A673 (cell line): ENCODE data around the gene NCOA3. TPM values are rescaled to one million over a fixed set of nuclear protein-coding genes. Genes with fewer than 3 reads are reported as not detected.

Experiments used
- BruUV-seq: library from RNA; stranded (reverse); fragments of 400-500 nt; replicated peaks from 2 replicates; lab custom pipeline; 2021; lab: Mats Ljungman, UMichigan
- CTCF ChIA-PET: fragments of 300-600 bp; sonication (Branson Sonifier 250); formaldehyde crosslinking; loops from one replicate; lab custom pipeline; 2022; ENCODE audit warnings: antibody characterized with exemption; lab: Charles Lee
- POLR2A ChIA-PET: fragments of 300-600 bp; sonication (Branson Sonifier 250); formaldehyde crosslinking; loops from one replicate; lab custom pipeline; 2022; ENCODE audit warnings: antibody characterized with exemption; ENCODE audit not compliant: low non-redundant PET; lab: Charles Lee
- DNase-seq: peaks from one replicate; pipeline ENCODE4 v3.0.0-alpha.2; 2015; ENCODE audit warnings: low spot score
- H3K27ac ChIP-seq: fragments of 200-600 bp; sonication (generic); 2 replicates; pipeline ENCODE4 v1.5.1; 2016; ENCODE audit warnings: mixed run types, low read depth, mild to moderate bottlenecking, mixed read lengths, antibody characterized with exemption, low read length; ENCODE audit not compliant: poor library complexity, severe bottlenecking
- H3K27me3 ChIP-seq: fragments of 200-600 bp; sonication (generic); replicated peaks from 2 replicates; pipeline ENCODE4 v1.6.1; 2017; ENCODE audit warnings: mixed run types, low read depth, mild to moderate bottlenecking, mixed read lengths, antibody characterized with exemption, low read length; ENCODE audit not compliant: insufficient read depth, poor library complexity
- H3K36me3 ChIP-seq: fragments of 200-600 bp; sonication (generic); 2 replicates; pipeline ENCODE4 v1.6.1; 2016; ENCODE audit warnings: mixed run types, mild to moderate bottlenecking, mixed read lengths, antibody characterized with exemption, low read length; ENCODE audit not compliant: insufficient read depth, poor library complexity, severe bottlenecking
- H3K4me1 ChIP-seq: fragments of 200-600 bp; sonication (generic); 2 replicates; pipeline ENCODE4 v1.6.1; 2017; ENCODE audit warnings: mixed run types, mild to moderate bottlenecking, mixed read lengths, antibody characterized with exemption, low read length; ENCODE audit not compliant: insufficient read depth, poor library complexity, severe bottlenecking
- H3K4me3 ChIP-seq: fragments of 200-600 bp; sonication (generic); 2 replicates; pipeline ENCODE4 v1.5.1; 2016; ENCODE audit warnings: low read depth, mixed run types, mild to moderate bottlenecking, mixed read lengths, low read length; ENCODE audit not compliant: poor library complexity, severe bottlenecking
- H3K9me3 ChIP-seq: fragments of 200-600 bp; sonication (generic); 2 replicates; pipeline ENCODE4 v1.6.1; 2016; ENCODE audit warnings: mixed run types, low read depth, mild to moderate bottlenecking, mixed read lengths, antibody characterized with exemption, low read length; ENCODE audit not compliant: poor library complexity, severe bottlenecking
- EZH2 ChIP-seq: fragments of 200-600 bp; sonication (generic); IDR thresholded peaks from 2 replicates; pipeline ENCODE4 v1.6.1; 2017; ENCODE audit warnings: borderline replicate concordance, low read depth, mild to moderate bottlenecking, mixed read lengths, antibody characterized with exemption, low read length; ENCODE audit not compliant: poor library complexity, severe bottlenecking
- intact Hi-C: fragments of 100-400 bp; cut with micrococcal nuclease; formaldehyde crosslinking; loops from one replicate; pipeline ENCODE4 v1.10.0; 2022; ENCODE audit not compliant: unreplicated experiment
- total RNA-seq: library from RNA; stranded (reverse); gene quantifications from 2 replicates; pipeline ENCODE4 v1.2.3, GENCODE V29; 2021
- TF ChIP-seq, protein P1 (sequence below): fragments of 300-800, 200-600 bp; sonication (generic); conservative IDR thresholded peaks from 2 replicates; pipeline ENCODE4 v1.5.1; 2017; ENCODE audit warnings: low read depth, mild to moderate bottlenecking, antibody characterized with exemption, low read length, moderate library complexity, mixed read lengths

Gene NCOA3
- total RNA-seq, 1 experiment from 2014 or later, result 26.8 TPM

DNA sequence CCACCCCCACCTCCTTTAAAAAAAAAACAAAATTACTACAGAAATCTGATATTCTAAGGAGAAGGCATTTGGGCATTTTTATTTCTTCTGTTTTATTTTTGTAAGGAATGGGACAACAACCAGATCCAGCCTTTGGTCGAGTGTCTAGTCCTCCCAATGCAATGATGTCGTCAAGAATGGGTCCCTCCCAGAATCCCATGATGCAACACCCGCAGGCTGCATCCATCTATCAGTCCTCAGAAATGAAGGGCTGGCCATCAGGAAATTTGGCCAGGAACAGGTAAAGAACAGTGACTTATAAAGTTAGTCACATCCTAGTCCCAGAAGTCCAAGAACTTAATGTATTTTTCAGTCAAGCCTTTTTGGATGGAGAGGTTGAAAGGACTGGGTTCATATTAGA, 150.6 kb downstream of the NCOA3 start:
- no peak for TF ChIP-seq EZH2
- TF ChIP-seq, protein P1, sequence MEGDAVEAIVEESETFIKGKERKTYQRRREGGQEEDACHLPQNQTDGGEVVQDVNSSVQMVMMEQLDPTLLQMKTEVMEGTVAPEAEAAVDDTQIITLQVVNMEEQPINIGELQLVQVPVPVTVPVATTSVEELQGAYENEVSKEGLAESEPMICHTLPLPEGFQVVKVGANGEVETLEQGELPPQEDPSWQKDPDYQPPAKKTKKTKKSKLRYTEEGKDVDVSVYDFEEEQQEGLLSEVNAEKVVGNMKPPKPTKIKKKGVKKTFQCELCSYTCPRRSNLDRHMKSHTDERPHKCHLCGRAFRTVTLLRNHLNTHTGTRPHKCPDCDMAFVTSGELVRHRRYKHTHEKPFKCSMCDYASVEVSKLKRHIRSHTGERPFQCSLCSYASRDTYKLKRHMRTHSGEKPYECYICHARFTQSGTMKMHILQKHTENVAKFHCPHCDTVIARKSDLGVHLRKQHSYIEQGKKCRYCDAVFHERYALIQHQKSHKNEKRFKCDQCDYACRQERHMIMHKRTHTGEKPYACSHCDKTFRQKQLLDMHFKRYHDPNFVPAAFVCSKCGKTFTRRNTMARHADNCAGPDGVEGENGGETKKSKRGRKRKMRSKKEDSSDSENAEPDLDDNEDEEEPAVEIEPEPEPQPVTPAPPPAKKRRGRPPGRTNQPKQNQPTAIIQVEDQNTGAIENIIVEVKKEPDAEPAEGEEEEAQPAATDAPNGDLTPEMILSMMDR, result no peak
- Histone ChIP-seq H3K9me3 (no peaks in the 10 kb centered on the region), H3K36me3 (peaks cover 12% of the 10 kb centered on the region), H3K27ac (no peak overlapping the region), H3K4me3 (no peak overlapping the region), H3K27me3 (no peaks in the 10 kb centered on the region), H3K4me1 (peaks cover 9% of the 10 kb centered on the region)
- BruUV-seq, result no TSS peak
- CTCF ChIA-PET, result no interaction called here
- no peak for DNase-seq
- POLR2A ChIA-PET, result no interaction called here
- intact Hi-C loops, result no loop called here

DNA sequence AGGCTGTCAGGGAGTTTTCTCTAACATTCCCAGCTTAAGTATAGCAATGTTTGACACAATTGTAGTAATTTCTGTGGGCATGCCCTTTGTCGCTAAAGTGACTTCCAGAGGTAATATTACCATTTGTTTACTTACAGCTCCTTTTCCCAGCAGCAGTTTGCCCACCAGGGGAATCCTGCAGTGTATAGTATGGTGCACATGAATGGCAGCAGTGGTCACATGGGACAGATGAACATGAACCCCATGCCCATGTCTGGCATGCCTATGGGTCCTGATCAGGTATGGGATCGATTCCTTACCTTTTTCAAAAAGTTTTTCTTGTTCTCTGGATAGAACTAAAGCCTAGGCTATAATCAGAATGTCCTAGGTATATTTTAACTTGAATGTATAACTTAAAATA, 151.1 kb downstream of the NCOA3 start:
- no peak overlapping the region for H3K4me3 ChIP-seq
- POLR2A ChIA-PET, result no interaction called here
- no peaks in the 10 kb centered on the region for H3K27me3 ChIP-seq
- intact Hi-C loops, result no loop called here
- peaks cover 9% of the 10 kb centered on the region for H3K4me1 ChIP-seq
- no peak for DNase-seq
- H3K36me3 ChIP-seq, result peaks cover 12% of the 10 kb centered on the region
- CTCF ChIA-PET, result interaction anchor here (0.7 kb wide), 1 partner anchor 11 kb away, joined by 7 read pairs; no protein-coding TSS in a partner anchor
- BruUV-seq, result no TSS peak
- TF ChIP-seq, protein P1, result no peak
- no peak for TF ChIP-seq EZH2
- no peak overlapping the region for H3K27ac ChIP-seq
- H3K9me3 ChIP-seq, result no peaks in the 10 kb centered on the region

DNA sequence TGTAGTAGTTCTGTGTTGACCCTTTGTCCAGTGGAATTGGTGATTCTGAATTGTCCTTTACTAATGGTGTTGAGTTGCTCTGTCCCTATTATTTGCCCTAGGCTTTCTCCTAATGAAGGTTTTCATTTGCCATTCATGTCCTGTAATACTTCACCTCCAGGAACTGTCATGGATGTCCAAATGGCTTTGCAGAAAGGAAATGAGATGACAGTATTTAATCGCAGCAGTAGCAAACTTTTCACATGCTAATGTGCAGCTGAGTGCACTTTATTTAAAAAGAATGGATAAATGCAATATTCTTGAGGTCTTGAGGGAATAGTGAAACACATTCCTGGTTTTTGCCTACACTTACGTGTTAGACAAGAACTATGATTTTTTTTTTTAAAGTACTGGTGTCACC, 152.2 kb downstream of the NCOA3 start:
- peaks cover 9% of the 10 kb centered on the region for H3K4me1 ChIP-seq
- H3K27ac ChIP-seq, result no peak overlapping the region
- intact Hi-C loops, result no loop called here
- ChIA-PET CTCF (no interaction called here), POLR2A (no interaction called here)
- H3K27me3 ChIP-seq, result no peaks in the 10 kb centered on the region
- no peak for DNase-seq
- BruUV-seq, result no TSS peak
- peaks cover 11% of the 10 kb centered on the region for H3K36me3 ChIP-seq
- no peak overlapping the region for H3K4me3 ChIP-seq
- H3K9me3 ChIP-seq, result no peaks in the 10 kb centered on the region
- TF ChIP-seq EZH2, result no peak
- TF ChIP-seq, protein P1, result no peak
